SU-DHL-6 (cell line): ENCODE data around the gene PHACTR3.

Source experiments
- H2AFZ ChIP-seq: fragments of 200-600 bp; sonication (generic); 2 replicates; pipeline ENCODE4 v1.6.1; 2014; ENCODE audit warnings: low read depth, mild to moderate bottlenecking, moderate library complexity, mixed read lengths, antibody characterized with exemption, low read length; ENCODE audit not compliant: severe bottlenecking
- H3F3A ChIP-seq: fragments of 200-600 bp; shearing (Covaris generic); 2 replicates; pipeline ENCODE4 v1.6.0; 2016; ENCODE audit warnings: antibody characterized with exemption, mild to moderate bottlenecking; ENCODE audit not compliant: insufficient read depth
- H3K27ac ChIP-seq: fragments of 200-600 bp; sonication (generic); 2 replicates; pipeline ENCODE4 v1.5.1; 2016; ENCODE audit warnings: low read depth, mild to moderate bottlenecking, low read length, moderate library complexity, mixed read lengths
- H3K27me3 ChIP-seq: fragments of 200-600 bp; sonication (generic), shearing (Covaris generic); 2 replicates; pipeline ENCODE4 v1.6.0; 2014; ENCODE audit warnings: mild to moderate bottlenecking, low read length
- H3K36me3 ChIP-seq: fragments of 200-600 bp; sonication (generic); 2 replicates; pipeline ENCODE4 v1.6.1; 2014; ENCODE audit warnings: mild to moderate bottlenecking, low read length, mixed read lengths
- H3K4me2 ChIP-seq: fragments of 300-600, 200-600 bp; shearing (Covaris generic), sonication (generic); 2 replicates; pipeline ENCODE4 v1.6.0; 2014; ENCODE audit warnings: low read length, low read depth, mild to moderate bottlenecking; ENCODE audit not compliant: poor library complexity, severe bottlenecking
- H3K4me3 ChIP-seq: fragments of 200-600 bp; sonication (generic); 2 replicates; pipeline ENCODE4 v1.5.1; 2014; ENCODE audit warnings: antibody characterized with exemption, low read length, mild to moderate bottlenecking, mixed read lengths; ENCODE audit not compliant: insufficient read depth, poor library complexity, severe bottlenecking
- H3K79me2 ChIP-seq: fragments of 200-600 bp; sonication (generic); 2 replicates; pipeline ENCODE4 v1.6.1; 2014; ENCODE audit warnings: mild to moderate bottlenecking, low read length, moderate library complexity; ENCODE audit not compliant: insufficient read depth
- H3K9ac ChIP-seq: fragments of 200-600 bp; sonication (generic); 2 replicates; pipeline ENCODE4 v1.7.0; 2014; ENCODE audit warnings: mild to moderate bottlenecking, low read length
- H3K9me2 ChIP-seq: fragments of 200-600 bp; sonication (generic); replicated peaks from 2 replicates; pipeline ENCODE4 v1.6.1; 2014; ENCODE audit warnings: low read length; ENCODE audit not compliant: insufficient read depth
- H3K9me3 ChIP-seq: fragments of 200-600 bp; sonication (generic); 2 replicates; pipeline ENCODE4 v1.6.1; 2014; ENCODE audit warnings: low read length, mixed read lengths; ENCODE audit not compliant: insufficient read depth
- H4K20me1 ChIP-seq: fragments of 200-600 bp; sonication (generic); 2 replicates; pipeline ENCODE4 v1.6.1; 2014; ENCODE audit warnings: low read depth, mild to moderate bottlenecking, antibody characterized with exemption, low read length, moderate library complexity, mixed read lengths
- CTCF ChIP-seq: fragments of 200-600 bp; sonication (generic); IDR thresholded peaks from one replicate; pipeline ENCODE4 v1.5.1; 2017; ENCODE audit warnings: antibody characterized with exemption, mild to moderate bottlenecking, low read length, moderate library complexity; ENCODE audit not compliant: insufficient read depth, poor library complexity, severe bottlenecking
- EZH2phosphoT487 ChIP-seq: fragments of 200-600 bp; sonication (generic), shearing (Covaris generic); conservative IDR thresholded peaks from 2 replicates; pipeline ENCODE4 v1.6.1; 2018; ENCODE audit warnings: mild to moderate bottlenecking, antibody characterized with exemption, low read length, moderate library complexity, mixed read lengths

Gene PHACTR3

GRCh38 chr20:59829786-59830664 is 225.7 kb downstream of the PHACTR3 start:
- H3K9me3 ChIP-seq: no peaks in the 10 kb centered on the region
- H3K27me3 ChIP-seq: no peaks in the 10 kb centered on the region

GRCh38 chr20:59830665-59831023 is 226.3 kb downstream of the PHACTR3 start:
- no peak for TF ChIP-seq CTCF
- TF ChIP-seq EZH2phosphoT487: no peak
- no peaks in the 10 kb centered on the region for H3K9me2 ChIP-seq
- no peak overlapping the region for H3K27ac ChIP-seq
- H2AFZ ChIP-seq: no peak overlapping the region
- H3K4me3 ChIP-seq: no peak overlapping the region
- no peaks in the 10 kb centered on the region for H3K27me3 ChIP-seq
- H3F3A ChIP-seq: no peaks in the 10 kb centered on the region
- H3K36me3 ChIP-seq: no peaks in the 10 kb centered on the region
- H4K20me1 ChIP-seq: no peaks in the 10 kb centered on the region
- H3K4me2 ChIP-seq: no peak overlapping the region
- no peaks in the 10 kb centered on the region for H3K79me2 ChIP-seq
- no peak overlapping the region for H3K9ac ChIP-seq
- H3K9me3 ChIP-seq: no peaks in the 10 kb centered on the region

More at GRCh38 chr20:59829786-59830664, 225.7 kb downstream of the PHACTR3 start:
- H3K27ac ChIP-seq: no peak overlapping the region
- no peaks in the 10 kb centered on the region for H3F3A ChIP-seq
- no peak overlapping the region for H3K4me3 ChIP-seq
- H3K9ac ChIP-seq: no peak overlapping the region
- no peaks in the 10 kb centered on the region for H3K9me2 ChIP-seq
- H2AFZ ChIP-seq: no peak overlapping the region
- TF ChIP-seq EZH2phosphoT487: no peak
- H3K36me3 ChIP-seq: no peaks in the 10 kb centered on the region
- no peak overlapping the region for H3K4me2 ChIP-seq
- H4K20me1 ChIP-seq: no peaks in the 10 kb centered on the region
- H3K79me2 ChIP-seq: no peaks in the 10 kb centered on the region

GRCh38 chr20:59831024-59831915 is 226.9 kb downstream of the PHACTR3 start:
- H3K27me3 ChIP-seq: no peaks in the 10 kb centered on the region
- no peak overlapping the region for H2AFZ ChIP-seq
- H3K4me3 ChIP-seq: no peak overlapping the region
- H3K36me3 ChIP-seq: no peaks in the 10 kb centered on the region
- no peak overlapping the region for H3K9ac ChIP-seq
- H3F3A ChIP-seq: no peaks in the 10 kb centered on the region
- H3K4me2 ChIP-seq: no peak overlapping the region
- no peaks in the 10 kb centered on the region for H3K79me2 ChIP-seq
- no peaks in the 10 kb centered on the region for H3K9me3 ChIP-seq
- no peak for TF ChIP-seq EZH2phosphoT487
- TF ChIP-seq CTCF: no peak
- H3K27ac ChIP-seq: no peak overlapping the region
- no peaks in the 10 kb centered on the region for H4K20me1 ChIP-seq
- no peaks in the 10 kb centered on the region for H3K9me2 ChIP-seq

- H3F3A ChIP-seq: no peaks in the 10 kb centered on the region
- H3K27ac ChIP-seq: no peak overlapping the region
- H3K4me2 ChIP-seq: no peak overlapping the region
These were observed 227.6 kb downstream of the PHACTR3 start for GRCh38 chr20:59831916-59832270.

More at GRCh38 chr20:59831916-59832270, 227.6 kb downstream of the PHACTR3 start:
- no peak overlapping the region for H2AFZ ChIP-seq
- H3K79me2 ChIP-seq: no peaks in the 10 kb centered on the region
- TF ChIP-seq EZH2phosphoT487 (no peak), CTCF (no peak)
- no peaks in the 10 kb centered on the region for H4K20me1 ChIP-seq
- H3K9me2 ChIP-seq: no peaks in the 10 kb centered on the region
- no peaks in the 10 kb centered on the region for H3K27me3 ChIP-seq
- no peak overlapping the region for H3K4me3 ChIP-seq
- no peaks in the 10 kb centered on the region for H3K9me3 ChIP-seq
- H3K36me3 ChIP-seq: no peaks in the 10 kb centered on the region
- H3K9ac ChIP-seq: no peak overlapping the region
